GM18505 (cell line): ENCODE measurements around the gene SCLT1.
"Not testable (repeated sequence)": the region's sequence is repeated elsewhere in the genome, so short reads cannot be mapped to it uniquely, and the experiment has no call there.

ENCODE experiments used
- ATAC-seq: cut with Tn5 transposase; IDR thresholded peaks from one replicate; pipeline ENCODE4 v1.9.1; 2021; ENCODE audit not compliant: unreplicated experiment
- POLR2A ChIP-seq: IDR thresholded peaks from 4 replicates; pipeline ENCODE4 v1.6.1; 2011; ENCODE audit warnings: borderline replicate concordance; ENCODE audit not compliant: insufficient read depth, insufficient read length; ENCODE audit errors: extremely low read depth

The SCLT1 gene

GRCh38 chr4:129093191-129093920, at the start of gene SCLT1:
SCLT1 (minus strand) TSS chr4:129093539; CDS start chr4:129093103, 436 bp downstream.
- TF ChIP-seq POLR2A, result peak; percentile 87
- peak; percentile 96 for ATAC-seq

DNA sequence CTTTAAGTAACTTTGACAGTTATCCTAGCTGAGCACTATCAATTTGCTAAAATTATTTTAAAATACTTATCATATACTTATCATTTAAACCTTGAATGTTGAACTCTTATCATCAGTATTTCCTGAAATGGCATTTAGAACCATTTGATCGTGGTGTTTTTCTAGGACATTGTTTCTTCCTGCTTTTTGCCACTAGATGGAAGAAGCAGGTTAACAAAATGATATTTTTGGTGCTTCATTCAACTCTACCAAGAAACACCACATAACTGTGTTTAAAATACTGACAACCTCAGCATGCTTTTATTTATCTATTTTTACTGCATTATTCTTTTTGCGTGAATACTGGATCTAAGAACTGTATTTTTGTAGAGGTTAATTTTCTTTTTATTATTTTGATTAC, 47.2 kb upstream of the SCLT1 start:
- TF ChIP-seq POLR2A, result no peak
- ATAC-seq, result no peak

GRCh38 chr4:129138810-129139496, 45.6 kb upstream of the SCLT1 start:
- no peak for TF ChIP-seq POLR2A
- no peak for ATAC-seq

DNA sequence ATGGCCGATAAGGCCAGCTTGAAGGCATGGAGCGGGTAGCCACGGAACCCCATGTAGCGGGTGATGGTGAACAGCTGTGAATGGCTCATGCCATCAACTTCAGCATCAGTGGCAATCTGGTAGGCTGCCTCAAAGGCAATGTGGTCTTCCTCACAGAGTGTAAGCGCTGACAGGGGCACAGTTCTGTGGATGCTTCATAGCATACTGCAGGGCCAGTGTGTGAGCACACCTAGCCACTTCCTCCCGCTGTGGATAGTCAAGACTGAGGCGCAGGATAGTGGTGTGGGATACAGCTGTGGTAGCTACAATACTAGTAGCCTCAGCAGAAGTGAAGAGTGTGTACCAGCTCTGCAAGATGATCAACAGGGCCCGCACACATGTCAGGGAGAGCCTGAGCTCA, 43.1 kb upstream of the SCLT1 start:
- no peak for ATAC-seq
- no peak for TF ChIP-seq POLR2A

GRCh38 chr4:129131343-129131742, 38.0 kb upstream of the SCLT1 start:
- ATAC-seq, result no peak
- TF ChIP-seq POLR2A, result no peak

- no peak for TF ChIP-seq POLR2A
- no peak for ATAC-seq
These were observed 35.8 kb upstream of the SCLT1 start for GRCh38 chr4:129129143-129129542.

GRCh38 chr4:129126614-129127013, 33.3 kb upstream of the SCLT1 start:
- ATAC-seq, result not testable (repeated sequence)

- ATAC-seq, result no peak
- no peak for TF ChIP-seq POLR2A
These were observed 24.4 kb upstream of the SCLT1 start for GRCh38 chr4:129117705-129118104.

GRCh38 chr4:129113919-129114318, 20.6 kb upstream of the SCLT1 start:
- no peak for TF ChIP-seq POLR2A

GRCh38 chr4:129113434-129113833, 20.1 kb upstream of the SCLT1 start:
- no peak for ATAC-seq
- no peak for TF ChIP-seq POLR2A

More at GRCh38 chr4:129113919-129114318, 20.6 kb upstream of the SCLT1 start:
- no peak for ATAC-seq

GRCh38 chr4:129111919-129112318, 18.6 kb upstream of the SCLT1 start:
- ATAC-seq, result no peak

GRCh38 chr4:129110931-129111330, 17.6 kb upstream of the SCLT1 start:
- no peak for TF ChIP-seq POLR2A
- no peak for ATAC-seq

More at GRCh38 chr4:129111919-129112318, 18.6 kb upstream of the SCLT1 start:
- TF ChIP-seq POLR2A, result no peak

DNA sequence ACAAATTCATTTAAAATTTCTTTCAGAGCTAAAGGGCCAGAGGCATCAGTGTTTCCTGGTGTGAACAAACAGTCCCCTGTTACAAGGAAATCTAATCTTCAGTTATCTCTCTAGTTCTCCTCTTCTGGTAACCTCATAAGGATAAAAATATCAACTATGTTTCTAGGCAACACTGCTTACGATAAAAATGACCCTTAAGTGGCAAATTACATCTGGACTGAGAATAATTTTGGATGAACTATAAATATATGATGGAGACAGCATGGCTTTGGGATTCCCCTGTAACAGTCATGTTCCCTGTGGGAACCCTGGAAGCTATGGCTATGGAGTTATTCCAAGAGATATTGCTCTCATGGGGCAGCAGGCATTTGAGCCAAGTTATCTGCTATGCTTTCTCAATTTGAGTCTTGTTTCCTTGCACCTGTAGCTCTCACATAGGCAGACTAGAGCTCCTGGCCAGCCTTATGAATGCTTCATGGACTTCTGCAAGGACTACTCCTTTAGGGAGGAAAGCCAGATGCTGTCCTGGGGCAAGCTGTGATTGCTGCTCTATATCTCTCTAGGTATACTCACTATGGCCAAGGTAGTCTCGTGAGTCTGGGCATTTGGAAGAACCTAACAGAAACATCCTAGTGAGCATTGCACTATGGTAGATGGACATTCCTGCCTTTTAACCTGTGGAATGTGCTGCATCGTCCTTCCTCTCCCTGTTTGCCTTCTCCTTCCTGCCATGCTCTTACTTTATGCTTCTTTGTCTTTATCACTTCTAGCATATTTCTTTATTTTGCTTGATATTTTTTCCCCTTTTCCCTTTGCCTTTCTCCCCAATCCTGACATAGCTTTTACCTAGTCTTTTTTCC, 16.9 kb upstream of the SCLT1 start:
- ATAC-seq, result no peak
- no peak for TF ChIP-seq POLR2A

- ATAC-seq, result no peak
These were observed 5.2 kb upstream of the SCLT1 start for GRCh38 chr4:129098531-129099001.

More at GRCh38 chr4:129098531-129099001, 5.2 kb upstream of the SCLT1 start:
- no peak for TF ChIP-seq POLR2A
